ENCODE measurements around the gene TXNIP.

The TXNIP gene

DNA sequence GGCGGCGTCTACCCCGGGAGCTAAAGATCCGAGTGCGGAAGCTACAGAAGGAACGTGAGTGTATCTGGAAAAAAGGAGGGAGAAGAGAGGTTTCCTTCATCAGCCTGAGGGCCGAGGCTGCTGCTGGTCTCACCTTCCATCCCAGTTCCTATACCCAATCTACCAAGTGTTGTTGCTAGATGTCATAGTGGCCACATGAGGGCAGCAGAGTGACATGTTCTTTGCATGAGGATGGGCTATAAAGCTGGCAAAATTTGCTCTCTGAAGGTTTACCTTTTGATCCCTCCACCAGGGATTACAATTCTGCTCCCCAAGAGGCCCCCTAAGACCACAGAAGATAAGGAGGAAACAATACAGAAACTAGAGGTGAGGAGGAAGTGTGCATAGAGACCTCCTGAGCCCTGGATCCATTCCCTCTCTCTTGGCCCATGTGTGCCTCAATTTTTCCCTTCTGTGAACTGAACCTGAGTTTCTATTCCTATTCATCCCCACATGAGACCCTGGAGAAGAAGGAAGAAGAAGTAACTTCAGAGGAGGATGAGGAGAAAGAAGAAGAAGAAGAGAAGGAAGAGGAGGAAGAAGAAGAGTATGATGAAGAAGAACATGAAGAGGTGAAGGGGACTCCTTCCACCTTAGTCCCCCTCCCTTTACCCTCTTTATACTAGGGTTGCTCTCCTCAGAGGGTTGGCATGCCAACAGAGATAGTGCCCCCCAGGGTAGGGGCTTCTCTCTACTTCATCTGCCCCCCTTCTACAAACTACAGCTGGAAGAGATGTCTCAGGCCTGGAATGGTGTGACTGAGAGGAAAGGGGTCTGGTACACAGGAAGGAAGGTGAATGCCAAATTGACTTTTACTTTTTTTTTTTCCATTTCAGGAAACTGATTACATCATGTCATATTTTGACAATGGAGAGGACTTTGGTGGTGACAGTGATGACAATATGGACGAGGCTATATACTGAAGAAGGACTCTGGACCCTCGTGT, 18.6 kb downstream of the TXNIP start:
- H3K4me1 ChIP-seq (ENCODE audit: insufficient read depth, low read length): peaks cover 29% of the 10 kb centered on the region
- peak overlapping the region; percentile 25 for H3K4me3 ChIP-seq (ENCODE audit: low read length)

DNA sequence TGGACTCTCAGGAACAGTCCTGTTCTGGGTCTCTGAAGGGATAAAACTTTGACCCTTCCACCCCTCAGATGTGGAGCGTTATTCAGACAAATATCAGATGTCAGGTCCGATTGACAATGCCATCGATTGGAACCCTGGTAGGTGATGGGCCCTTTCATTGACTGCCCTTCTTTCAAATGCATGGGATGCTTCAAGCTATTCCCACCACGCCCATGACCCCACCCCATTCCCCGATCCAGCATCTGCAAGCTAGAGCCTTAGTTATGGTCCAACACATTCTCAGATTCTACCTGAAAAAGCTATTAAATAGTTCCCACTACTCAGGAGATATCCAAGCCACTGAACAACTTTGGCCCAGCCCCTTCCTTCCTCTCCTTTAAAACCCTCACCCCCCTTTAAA, 19.4 kb downstream of the TXNIP start:
- no peaks in the 10 kb centered on the region for H3K36me3 ChIP-seq (ENCODE audit: insufficient read depth, low read length)
- no peak overlapping the region for H2AFZ ChIP-seq (ENCODE audit: low read depth, low read length)
- no peaks in the 10 kb centered on the region for H3K9me3 ChIP-seq (ENCODE audit: low read length)
- peaks cover 29% of the 10 kb centered on the region for H3K4me1 ChIP-seq (ENCODE audit: insufficient read depth, low read length)
- H3K27me3 ChIP-seq (ENCODE audit: insufficient read depth, low read length): no peaks in the 10 kb centered on the region
- no peak overlapping the region for H3K4me3 ChIP-seq (ENCODE audit: low read length)

More for the DNA sequence above, 18.6 kb downstream of the TXNIP start:
- Histone ChIP-seq H3K36me3 (ENCODE audit: insufficient read depth, low read length) (no peaks in the 10 kb centered on the region), H3K27me3 (ENCODE audit: insufficient read depth, low read length) (no peaks in the 10 kb centered on the region), H3K9me3 (ENCODE audit: low read length) (no peaks in the 10 kb centered on the region), H2AFZ (ENCODE audit: low read depth, low read length) (no peak overlapping the region)

DNA sequence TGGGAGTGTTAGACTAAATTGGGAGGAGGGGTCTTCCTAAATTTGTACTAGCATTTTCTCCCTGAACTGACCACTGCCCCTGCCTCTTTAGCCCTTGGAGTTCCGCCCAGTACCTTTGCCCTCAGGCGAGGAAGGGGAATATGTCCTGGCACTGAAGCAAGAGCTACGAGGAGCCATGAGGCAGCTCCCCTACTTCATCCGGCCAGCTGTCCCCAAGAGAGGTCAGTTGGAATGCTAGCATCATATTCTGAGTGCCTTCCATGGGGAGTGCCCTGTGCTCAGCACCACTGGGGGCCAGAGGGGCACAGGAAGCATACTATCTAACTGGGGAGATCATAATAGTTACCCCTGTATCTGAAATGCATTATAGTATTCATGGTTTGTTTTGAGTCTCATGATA, 21.2 kb downstream of the TXNIP start:
- Histone ChIP-seq H3K36me3 (ENCODE audit: insufficient read depth, low read length) (no peaks in the 10 kb centered on the region), H2AFZ (ENCODE audit: low read depth, low read length) (no peak overlapping the region), H3K4me1 (ENCODE audit: insufficient read depth, low read length) (peaks cover 23% of the 10 kb centered on the region), H3K9me3 (ENCODE audit: low read length) (no peaks in the 10 kb centered on the region), H3K27me3 (ENCODE audit: insufficient read depth, low read length) (no peaks in the 10 kb centered on the region), H3K4me3 (ENCODE audit: low read length) (no peak overlapping the region)

DNA sequence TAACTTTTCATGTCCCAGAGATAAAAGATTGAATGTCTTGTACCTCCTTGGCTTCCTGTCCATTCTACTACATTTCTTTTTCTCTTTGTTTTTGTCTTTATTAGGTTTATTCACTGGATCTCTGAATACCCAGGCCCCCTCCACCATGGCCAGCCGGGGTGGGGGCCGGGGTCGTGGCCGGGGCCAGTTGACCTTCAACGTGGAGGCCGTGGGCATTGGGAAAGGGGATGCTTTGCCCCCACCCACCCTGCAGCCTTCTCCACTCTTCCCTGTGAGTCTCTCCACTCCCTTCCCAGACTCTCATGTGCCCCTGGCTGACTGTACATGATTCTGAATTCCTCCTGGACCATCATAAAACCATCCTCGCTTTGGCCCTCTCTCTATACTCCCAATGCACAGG, 21.7 kb downstream of the TXNIP start:
- H3K36me3 ChIP-seq (ENCODE audit: insufficient read depth, low read length): no peaks in the 10 kb centered on the region
- peaks cover 18% of the 10 kb centered on the region for H3K4me1 ChIP-seq (ENCODE audit: insufficient read depth, low read length)
- no peaks in the 10 kb centered on the region for H3K9me3 ChIP-seq (ENCODE audit: low read length)
- no peak overlapping the region for H2AFZ ChIP-seq (ENCODE audit: low read depth, low read length)
- no peaks in the 10 kb centered on the region for H3K27me3 ChIP-seq (ENCODE audit: insufficient read depth, low read length)
- no peak overlapping the region for H3K4me3 ChIP-seq (ENCODE audit: low read length)

DNA sequence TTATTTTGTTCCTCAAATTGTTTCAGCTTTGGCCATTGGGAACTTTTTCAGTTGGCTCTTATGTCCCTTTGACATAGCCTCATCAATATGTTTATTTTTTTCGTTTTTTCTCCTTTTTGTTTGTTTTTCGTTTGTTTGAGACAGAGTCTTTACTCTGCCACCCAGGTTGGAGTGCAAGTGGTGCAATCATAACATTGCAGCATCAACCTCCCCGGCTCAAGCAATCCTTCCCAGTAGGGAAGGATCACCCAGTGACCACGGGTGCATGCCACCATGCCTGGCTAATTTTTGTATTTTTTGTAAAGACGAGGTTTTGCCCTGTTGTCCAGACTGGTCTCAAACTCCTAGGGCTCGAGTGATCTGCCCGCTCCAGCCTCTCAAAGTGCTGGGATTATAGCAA, 23.8 kb downstream of the TXNIP start:
- Histone ChIP-seq H3K36me3 (ENCODE audit: insufficient read depth, low read length) (no peaks in the 10 kb centered on the region), H3K9me3 (ENCODE audit: low read length) (peaks cover under 1% of the 10 kb centered on the region), H2AFZ (ENCODE audit: low read depth, low read length) (no peak overlapping the region), H3K27me3 (ENCODE audit: insufficient read depth, low read length) (no peaks in the 10 kb centered on the region), H3K4me3 (ENCODE audit: low read length) (no peak overlapping the region), H3K4me1 (ENCODE audit: insufficient read depth, low read length) (no peaks in the 10 kb centered on the region)

DNA sequence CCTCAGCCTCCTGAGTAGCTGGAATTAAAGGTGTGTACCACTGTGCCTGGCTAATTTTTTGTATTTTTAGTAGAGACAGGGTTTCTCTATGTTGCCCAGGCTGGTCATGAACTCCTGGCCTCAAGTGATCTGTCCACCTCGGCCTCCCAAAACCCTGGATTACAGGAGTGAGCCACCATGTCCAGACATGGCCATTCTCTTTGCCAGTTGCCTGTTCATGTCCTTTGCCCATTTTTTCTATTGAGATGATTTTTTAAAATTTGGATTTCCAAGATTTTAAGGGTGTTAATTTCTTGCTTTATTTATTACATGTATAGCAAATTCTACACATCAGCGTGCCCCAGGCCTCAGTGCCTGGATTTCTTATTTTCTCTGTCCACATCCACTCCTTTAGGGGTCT, 29.1 kb downstream of the TXNIP start:
- Histone ChIP-seq H3K4me3 (ENCODE audit: low read length) (no peak overlapping the region), H3K36me3 (ENCODE audit: insufficient read depth, low read length) (no peaks in the 10 kb centered on the region), H2AFZ (ENCODE audit: low read depth, low read length) (no peak overlapping the region), H3K9me3 (ENCODE audit: low read length) (peaks cover 4% of the 10 kb centered on the region), H3K4me1 (ENCODE audit: insufficient read depth, low read length) (peaks cover 19% of the 10 kb centered on the region), H3K27me3 (ENCODE audit: insufficient read depth, low read length) (no peaks in the 10 kb centered on the region)

DNA sequence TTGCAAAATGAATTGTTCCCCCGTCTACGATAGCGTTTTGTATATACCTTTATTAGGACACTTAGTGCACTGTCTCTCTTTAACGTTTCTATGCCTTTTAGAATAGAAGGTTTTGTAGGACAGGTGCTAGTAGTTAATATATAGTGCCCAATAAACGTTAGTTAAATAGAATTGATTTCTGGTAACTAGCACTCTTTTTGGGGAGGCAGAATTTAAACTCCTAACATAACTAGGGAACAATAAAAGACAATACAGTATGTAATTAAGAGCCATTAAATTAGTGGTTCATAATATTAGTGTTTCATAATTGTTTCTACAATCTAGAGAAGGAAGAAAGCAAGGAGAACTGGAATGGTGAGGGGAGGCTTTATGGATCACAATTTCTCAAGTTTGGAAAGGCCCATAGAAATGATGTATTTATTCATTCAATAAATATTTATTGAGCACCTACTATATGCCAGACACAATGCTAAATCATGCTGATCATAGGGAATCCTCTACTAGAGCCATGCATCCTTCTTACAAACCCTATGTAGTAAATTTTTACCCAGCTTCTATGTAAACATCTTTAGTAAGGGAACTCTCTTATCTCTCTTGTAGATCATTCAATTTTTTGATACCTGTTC, 31.1 kb downstream of the TXNIP start:
- H2AFZ ChIP-seq (ENCODE audit: low read depth, low read length): peak overlapping the region; percentile 77
- H3K4me3 ChIP-seq (ENCODE audit: low read length): peak overlapping the region; percentile 92
- H3K9me3 ChIP-seq (ENCODE audit: low read length): peaks cover 4% of the 10 kb centered on the region
- H3K27me3 ChIP-seq (ENCODE audit: insufficient read depth, low read length): no peaks in the 10 kb centered on the region
- no peaks in the 10 kb centered on the region for H3K36me3 ChIP-seq (ENCODE audit: insufficient read depth, low read length)
- peaks cover 32% of the 10 kb centered on the region for H3K4me1 ChIP-seq (ENCODE audit: insufficient read depth, low read length)

DNA sequence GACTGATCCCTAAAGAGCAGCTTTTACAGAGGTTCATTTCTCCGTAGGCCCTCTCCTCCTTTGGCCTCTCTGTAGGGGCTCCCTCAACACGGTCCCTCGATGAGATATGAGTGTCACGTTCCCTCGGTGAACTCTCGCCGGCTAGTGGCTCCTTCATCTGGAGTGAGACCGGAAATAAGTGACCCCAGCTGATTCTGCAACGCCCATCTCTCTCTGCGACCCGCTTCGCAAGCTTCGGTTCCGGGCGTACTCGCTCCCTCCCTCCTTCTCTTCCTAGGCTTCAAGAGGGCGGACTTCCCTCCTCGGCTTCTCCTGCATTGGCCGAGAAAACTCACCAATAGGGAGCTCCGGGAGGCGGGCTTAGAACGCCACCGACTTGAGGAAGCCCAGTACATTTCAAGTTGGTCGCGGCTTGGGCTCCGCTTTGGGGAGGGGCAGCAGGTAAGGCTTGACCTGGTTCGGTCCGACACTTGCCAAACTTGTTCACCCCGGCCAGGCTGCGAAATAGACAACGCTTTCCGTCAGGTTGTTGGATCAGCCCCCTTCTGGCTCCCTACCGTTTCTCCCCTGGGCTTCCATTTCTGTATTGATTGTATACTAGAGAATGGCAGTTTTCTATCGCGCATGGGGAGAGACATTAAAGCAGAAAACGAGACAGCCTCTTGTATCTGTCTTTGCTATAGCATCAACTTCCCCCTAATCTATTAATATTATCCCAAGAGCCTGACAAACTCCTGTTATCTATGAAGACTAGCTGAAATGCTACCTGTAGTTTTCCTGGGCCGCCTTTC, 31.9 kb downstream of the TXNIP start, which contains the start of the genes ANKRD34A and POLR3GL:
TSS of gene ANKRD34A (minus strand) at position 248 of the 791 bp plus-strand sequence. CDS start 2,816 bp downstream, outside the sequence.
TSS of gene POLR3GL (plus strand) at position 363 of the 791 bp plus-strand sequence. CDS start 10,176 bp downstream, outside the sequence.
- Histone ChIP-seq H3K4me1 (ENCODE audit: insufficient read depth, low read length) (peaks cover 39% of the 10 kb centered on the region), H3K27me3 (ENCODE audit: insufficient read depth, low read length) (no peaks in the 10 kb centered on the region), H2AFZ (ENCODE audit: low read depth, low read length) (peak within 1 kb of the TSS; percentile 77), H3K9me3 (ENCODE audit: low read length) (peaks cover 4% of the 10 kb centered on the region), H3K36me3 (ENCODE audit: insufficient read depth, low read length) (no peaks in the 10 kb centered on the region), H3K4me3 (ENCODE audit: low read length) (peak within 1 kb of the TSS; percentile 92)

DNA sequence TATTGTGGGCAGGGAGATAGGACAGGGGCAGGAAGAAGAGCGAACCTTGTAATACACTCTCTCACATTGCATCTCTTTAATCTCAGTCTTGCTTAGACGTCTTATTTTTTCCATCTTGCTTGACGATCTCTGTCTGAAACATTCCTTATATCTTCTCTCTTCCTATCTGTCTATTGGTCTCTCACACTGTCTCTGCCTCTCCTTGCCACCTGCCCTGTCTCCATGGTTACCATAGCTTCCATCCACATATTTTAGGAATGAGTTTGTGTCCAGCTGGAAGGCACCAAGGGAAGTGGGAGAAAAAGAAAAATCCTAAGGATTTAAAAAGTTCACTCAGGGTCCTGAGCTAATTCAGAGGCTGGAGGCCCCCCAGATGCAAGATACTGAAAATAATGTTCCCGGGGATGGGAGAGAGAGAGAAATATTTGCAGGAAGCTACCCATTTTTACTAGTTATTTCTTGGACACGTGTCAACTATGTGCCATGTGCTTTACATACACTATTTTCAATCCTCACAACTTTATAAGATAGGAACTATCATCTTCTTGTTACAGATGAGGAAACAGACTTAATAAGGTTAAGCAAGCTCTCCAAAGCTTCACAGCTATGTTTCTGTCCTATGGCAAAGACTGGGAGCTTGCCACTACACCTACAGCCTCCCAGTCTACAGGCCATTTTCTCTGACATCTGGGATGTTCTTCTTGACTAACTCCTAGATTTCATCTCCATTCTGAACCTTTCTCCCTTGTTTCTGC, 32.9 kb downstream of the TXNIP start:
- Histone ChIP-seq H2AFZ (ENCODE audit: low read depth, low read length) (peak overlapping the region; percentile 77), H3K4me1 (ENCODE audit: insufficient read depth, low read length) (peaks cover 45% of the 10 kb centered on the region), H3K36me3 (ENCODE audit: insufficient read depth, low read length) (no peaks in the 10 kb centered on the region), H3K27me3 (ENCODE audit: insufficient read depth, low read length) (no peaks in the 10 kb centered on the region), H3K9me3 (ENCODE audit: low read length) (peaks cover 4% of the 10 kb centered on the region), H3K4me3 (ENCODE audit: low read length) (peak overlapping the region; percentile 92)

DNA sequence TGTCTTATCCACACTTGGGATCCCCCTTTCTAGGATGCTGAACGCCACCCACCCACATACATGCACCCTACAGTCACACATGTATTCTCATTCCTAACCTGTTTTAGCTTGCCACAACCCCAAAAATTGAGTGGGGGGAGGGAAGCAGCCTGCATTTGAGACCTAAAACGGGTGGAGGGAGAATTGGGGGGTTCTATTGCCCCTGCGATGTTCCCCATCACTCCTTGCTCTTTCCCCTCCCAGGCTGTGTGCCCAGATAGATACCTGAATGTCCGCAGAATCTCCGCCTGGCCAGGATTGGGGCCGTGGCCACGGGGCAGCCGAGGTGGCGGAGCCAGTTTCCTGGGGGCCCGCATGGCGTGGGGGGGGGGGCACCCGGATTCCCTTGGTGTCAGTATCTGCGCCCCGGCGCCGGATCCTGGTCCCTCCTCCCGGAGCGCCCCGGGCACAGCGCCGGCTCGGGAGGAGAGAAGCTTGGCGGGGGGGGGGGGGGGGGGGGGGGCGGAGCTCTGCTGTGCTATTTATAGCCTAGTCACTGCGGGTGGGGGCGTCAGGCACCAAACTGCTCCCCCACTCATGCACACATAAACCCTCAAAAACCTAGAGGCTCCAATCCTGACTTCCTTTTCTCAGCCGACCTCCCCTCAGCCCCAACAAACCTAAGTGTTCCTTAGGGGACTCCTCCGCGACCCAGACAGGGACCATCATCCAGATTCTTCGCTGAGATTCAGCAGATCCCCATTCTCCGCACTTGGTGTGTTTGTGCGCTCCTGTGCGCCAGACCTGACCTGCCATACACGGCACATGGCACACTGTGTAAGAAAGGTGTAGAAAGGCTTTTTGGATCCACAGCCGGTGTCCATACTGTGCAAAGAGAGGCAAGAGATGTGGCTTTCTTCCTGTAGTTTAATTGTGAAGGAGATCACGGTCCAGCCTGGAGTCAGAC, 33.9 kb downstream of the TXNIP start:
- peaks cover 2% of the 10 kb centered on the region for H3K9me3 ChIP-seq (ENCODE audit: low read length)
- H3K4me3 ChIP-seq (ENCODE audit: low read length): peak overlapping the region; percentile 92
- H3K36me3 ChIP-seq (ENCODE audit: insufficient read depth, low read length): no peaks in the 10 kb centered on the region
- no peaks in the 10 kb centered on the region for H3K27me3 ChIP-seq (ENCODE audit: insufficient read depth, low read length)
- no peak overlapping the region for H2AFZ ChIP-seq (ENCODE audit: low read depth, low read length)
- H3K4me1 ChIP-seq (ENCODE audit: insufficient read depth, low read length): peaks cover 48% of the 10 kb centered on the region

DNA sequence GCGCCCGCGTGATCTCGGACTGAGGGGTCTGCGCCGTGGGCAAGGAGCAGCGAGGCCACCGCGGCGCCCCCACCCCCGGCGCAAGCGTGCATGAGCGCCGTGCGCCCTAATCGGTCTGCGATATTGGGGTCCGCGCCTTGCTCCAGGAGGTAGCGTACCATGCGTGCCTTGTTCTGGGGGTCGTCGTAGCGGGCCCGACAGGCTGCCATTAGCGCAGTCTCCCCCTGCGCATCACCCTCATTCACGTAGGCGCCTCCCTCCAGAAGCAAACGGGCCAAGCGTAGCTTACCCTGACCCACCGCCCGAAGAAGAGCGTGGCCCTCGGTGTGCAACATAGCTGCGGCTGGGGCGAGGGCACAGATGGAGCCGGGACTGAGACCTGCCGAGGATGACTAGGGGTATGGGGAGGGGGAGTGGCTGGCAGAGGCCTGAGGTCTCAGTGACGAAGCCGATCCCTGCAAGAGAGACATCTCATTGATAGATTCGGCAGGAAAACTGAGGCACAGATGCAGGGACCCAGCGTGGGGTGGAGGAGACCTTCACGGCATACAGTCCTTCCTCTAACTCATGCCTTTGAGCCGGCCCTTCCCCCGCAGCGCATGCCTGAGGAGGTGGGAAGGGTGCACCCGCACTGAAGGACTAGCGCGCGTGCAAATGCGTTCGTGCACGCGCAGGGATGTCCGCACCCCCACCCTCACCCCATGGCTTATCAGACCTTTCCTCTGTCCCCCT, 34.8 kb downstream of the TXNIP start:
- no peaks in the 10 kb centered on the region for H3K27me3 ChIP-seq (ENCODE audit: insufficient read depth, low read length)
- H3K4me1 ChIP-seq (ENCODE audit: insufficient read depth, low read length): peaks cover 54% of the 10 kb centered on the region
- H3K36me3 ChIP-seq (ENCODE audit: insufficient read depth, low read length): no peaks in the 10 kb centered on the region
- no peak overlapping the region for H2AFZ ChIP-seq (ENCODE audit: low read depth, low read length)
- peak overlapping the region; percentile 57 for H3K4me3 ChIP-seq (ENCODE audit: low read length)
- no peaks in the 10 kb centered on the region for H3K9me3 ChIP-seq (ENCODE audit: low read length)
